GM18526 (cell line): ENCODE results near the gene C2CD3.
A peak's percentile ranks its signal among the peaks of the same experiment; 100 is the strongest.

Experiments used
- POLR2A ChIP-seq: IDR thresholded peaks from 3 replicates; pipeline ENCODE4 v1.6.1; 2011; ENCODE audit not compliant: insufficient read length; ENCODE audit errors: extremely low read depth

C2CD3 gene, protein sequence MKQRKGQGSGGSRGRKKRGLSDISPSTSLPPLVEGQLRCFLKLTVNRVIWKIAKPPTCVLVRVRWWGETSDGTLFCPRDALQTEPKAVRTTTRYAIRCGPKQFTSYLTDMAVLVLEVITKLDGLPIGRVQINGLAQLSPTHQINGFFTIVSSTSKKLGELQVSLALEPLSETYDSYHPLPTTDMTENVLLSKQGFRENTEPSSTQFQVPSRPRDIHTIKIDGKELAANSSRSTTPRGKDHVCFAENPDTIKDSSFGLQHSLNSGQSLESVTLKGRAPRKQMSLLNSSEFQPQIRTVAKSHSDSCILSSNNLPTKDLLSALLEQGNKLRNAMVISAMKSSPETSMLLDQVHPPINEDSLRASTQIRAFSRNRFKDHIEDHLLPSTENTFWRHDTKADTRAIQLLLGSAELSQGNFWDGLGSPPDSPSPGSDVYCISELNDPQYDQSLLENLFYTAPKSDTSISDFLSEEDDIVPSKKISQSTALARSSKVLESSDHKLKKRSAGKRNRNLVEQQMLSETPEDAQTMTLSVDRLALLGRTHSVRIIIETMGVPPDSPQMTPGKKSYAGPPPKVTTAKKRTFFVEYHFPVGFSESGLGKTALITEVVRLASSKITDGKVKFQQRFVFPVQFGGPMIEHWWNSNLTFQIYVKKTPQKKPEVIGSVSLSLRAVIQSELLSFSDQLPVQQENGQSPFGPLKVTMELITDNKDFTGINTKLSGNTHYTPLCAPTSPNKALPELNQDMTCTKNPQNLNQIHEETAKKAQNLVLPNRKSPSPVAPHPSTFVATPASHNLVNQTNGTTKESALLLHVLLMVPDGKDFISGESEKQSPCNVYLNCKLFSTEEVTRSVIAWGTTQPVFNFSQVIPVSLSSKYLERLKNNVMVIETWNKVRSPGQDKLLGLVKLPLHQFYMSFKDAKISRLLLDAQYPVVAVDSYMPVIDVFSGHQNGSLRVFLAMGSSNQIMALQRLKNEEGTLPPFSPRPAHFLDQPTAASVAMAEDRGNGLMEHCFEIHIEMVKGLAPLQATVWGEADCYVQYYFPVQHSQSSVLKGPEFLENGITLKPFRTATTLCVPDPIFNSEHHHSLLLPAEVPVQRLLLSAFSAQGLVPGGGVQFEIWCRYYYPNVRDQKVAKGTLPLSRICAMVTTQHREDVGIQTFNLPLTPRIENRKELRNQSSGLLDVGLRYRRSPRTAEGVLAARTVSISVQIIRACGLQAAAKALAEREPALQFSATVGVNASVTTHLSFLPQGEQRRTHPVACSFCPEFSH (N-terminal part only)

DNA sequence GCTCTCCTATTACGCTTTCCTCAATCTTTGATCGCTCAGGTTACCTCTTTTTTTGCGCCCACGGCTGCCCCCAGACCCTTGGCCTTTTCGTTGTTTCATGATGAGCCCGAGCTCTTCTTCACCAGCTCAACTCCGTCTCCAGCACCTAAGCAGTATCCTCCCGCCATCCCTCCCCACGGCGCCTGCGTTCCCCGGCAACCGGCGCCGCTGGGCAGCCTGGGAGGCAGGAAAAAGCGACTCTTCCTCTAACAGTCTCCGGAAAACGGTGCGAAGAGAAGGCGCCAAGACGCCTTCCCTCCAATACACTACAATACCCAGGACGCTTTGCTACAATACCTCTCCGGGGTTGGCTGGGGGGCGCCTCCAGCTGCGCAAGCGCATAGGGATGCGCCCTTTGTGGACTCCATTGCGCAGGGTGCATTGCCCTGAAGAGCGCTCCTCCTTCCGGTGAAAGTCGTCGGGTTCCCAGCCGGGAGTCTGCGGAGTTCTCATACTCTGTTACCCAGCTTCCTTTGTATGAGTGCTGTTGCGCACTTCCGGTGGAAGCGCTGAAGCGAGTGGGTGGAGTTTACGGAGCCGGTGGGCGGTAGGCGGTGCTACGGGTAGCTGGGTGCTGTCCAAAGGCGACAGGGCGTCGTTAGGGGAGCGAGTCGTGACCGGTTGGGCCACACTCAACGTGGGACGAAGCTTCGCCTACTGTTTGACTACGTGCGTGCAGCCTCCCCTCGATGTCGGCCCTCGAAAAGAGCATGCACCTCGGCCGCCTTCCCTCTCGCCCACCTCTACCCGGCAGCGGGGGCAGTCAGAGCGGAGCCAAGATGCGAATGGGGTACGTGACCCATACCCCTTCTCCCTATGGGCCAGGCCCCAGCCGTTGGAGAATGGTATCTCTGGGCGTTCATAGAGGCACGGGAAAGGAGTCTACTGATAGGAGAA is at the start of gene C2CD3, which contains the start of gene PPME1:
TSS of gene C2CD3 (minus strand) at position 309 of the 936 bp plus-strand sequence. CDS start at position 99, 210 bp downstream.
TSS of gene PPME1 (plus strand) at position 596 of the 936 bp plus-strand sequence. CDS start at position 729, 133 bp downstream.
- TF ChIP-seq POLR2A, result peak; percentile 88

- no peak for TF ChIP-seq POLR2A
Observed at GRCh38 chr11:74220376-74220775, 49.6 kb upstream of the C2CD3 start.

DNA sequence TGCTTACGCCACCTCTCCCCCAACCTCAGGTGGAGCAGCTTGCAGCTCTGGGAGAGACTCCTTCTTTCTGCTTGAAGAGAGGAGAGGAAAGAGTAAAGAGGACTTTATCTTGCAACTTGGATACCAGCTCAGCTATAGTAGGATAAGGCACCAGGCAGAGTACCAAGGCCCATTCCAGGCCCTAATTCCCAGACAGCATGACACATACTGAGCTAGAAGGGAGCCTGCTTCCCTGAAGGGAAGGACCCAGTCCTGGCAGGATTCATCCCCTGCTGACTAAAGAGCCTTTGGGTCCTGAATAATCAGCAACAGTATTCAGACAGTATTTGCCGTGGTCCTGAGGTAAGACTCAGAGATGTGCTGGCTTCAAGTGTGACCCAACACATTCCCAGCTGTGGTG is 41.7 kb upstream of the C2CD3 start:
- no peak for TF ChIP-seq POLR2A

DNA sequence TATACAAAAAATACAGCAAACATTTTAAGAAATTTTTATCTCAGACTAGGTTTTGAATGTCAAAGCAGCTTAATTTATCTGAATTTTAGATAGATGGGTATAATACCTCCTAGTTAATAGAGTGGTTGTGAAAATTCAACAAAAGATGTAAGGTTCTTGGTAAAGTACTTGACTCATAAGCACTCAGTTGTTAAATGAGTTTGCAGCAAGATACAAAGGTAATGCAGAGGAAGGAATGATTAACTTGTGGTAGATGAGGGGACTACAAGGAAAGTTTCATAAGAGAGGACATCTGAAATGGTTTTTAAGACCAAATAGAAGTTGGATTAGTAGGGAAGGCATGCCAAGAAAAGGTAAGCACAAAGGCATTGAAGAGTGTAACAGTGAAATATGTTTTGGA is 37.7 kb upstream of the C2CD3 start:
- no peak for TF ChIP-seq POLR2A

GRCh38 chr11:74206746-74207145 is 35.9 kb upstream of the C2CD3 start:
- TF ChIP-seq POLR2A, result no peak

DNA sequence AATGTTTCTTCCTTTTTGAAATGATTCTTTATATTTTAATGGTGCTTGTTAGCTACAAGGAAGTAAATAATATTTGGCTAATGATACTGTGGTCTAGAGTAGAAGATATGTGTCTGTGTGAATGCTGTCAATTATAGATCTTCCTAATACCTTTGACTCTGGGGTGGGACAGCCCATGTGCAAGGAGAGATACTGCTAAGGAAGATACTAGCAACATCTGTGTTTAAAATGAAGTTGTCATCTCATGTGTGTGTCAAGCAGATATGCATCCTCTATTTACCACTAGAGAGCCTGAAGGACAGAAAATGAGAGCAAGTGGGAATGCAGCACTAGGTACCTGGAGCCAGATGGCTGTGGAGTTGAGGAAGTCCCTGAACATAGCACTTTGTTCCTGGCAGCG is 34.4 kb upstream of the C2CD3 start:
- TF ChIP-seq POLR2A, result no peak

- TF ChIP-seq POLR2A, result no peak
Observed at GRCh38 chr11:74204701-74205100, 33.9 kb upstream of the C2CD3 start.

DNA sequence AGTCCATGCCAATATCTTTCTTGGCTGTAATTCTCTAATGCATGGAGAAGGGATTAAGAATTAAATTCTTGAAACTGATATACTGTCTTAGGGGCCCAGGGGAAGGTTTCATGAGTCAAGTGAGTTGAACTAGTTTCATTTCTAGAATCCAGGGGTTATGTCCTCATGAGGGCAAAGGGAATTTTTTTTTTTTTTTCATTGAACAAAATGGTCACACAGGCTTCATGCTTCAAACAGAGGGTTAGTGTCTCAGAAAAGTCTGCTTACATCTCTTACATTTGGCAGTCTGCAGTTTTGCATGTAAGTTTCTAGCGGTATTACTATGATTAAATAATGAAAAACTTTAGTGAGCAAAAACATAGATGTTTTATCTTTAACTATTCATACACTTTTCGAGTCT is 33.2 kb upstream of the C2CD3 start:
- TF ChIP-seq POLR2A, result no peak

DNA sequence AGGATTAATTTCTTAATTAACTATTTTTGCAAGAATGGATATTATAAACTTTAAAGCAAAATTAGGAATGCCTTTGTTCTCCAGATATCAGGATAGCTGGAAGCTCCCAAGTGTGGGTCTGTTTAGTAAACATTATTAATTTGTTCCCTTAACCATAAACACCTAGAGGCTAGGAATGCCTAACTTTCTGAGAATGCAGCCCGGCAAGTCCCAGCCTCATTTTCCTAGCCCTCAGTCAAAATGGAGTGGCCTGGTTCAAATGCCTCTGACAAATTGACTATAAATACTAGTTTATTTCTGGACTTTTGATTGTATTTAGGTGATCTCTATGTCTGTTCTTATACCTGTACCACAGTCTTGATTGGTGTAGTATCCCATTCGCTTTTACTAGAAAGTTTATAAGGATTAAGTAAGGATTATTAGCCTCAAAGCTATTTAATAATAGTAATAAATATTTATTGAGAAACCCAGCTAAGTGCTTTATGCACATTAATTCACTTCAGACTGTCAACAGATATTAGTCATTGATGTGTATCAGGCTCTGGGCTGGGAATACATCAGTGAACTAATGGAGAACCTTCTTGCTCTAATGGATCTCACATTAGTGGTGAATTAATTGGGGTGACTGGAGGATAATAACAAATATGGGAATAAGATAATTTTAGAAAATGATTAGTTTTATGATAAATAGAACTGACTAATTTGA is 26.1 kb upstream of the C2CD3 start:
- TF ChIP-seq POLR2A, result no peak

DNA sequence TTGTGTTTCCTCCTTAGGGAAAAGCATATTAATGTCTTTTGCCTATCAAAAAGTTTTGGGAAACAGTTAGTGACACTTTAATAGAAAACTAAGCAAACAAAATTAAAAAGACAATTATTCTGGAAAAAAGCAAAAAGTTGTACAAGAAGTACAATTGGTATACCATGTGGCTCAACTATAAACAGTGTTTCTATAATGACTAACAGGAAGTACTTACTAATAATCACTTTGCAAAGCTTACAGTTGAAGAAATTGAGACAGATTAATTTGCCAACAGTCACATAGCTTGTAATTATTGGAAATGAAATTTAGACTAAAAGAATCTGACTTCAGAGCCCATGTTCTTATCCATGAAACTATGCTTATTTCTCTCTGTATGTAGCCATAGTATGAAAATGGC is 25.0 kb upstream of the C2CD3 start:
- no peak for TF ChIP-seq POLR2A

DNA sequence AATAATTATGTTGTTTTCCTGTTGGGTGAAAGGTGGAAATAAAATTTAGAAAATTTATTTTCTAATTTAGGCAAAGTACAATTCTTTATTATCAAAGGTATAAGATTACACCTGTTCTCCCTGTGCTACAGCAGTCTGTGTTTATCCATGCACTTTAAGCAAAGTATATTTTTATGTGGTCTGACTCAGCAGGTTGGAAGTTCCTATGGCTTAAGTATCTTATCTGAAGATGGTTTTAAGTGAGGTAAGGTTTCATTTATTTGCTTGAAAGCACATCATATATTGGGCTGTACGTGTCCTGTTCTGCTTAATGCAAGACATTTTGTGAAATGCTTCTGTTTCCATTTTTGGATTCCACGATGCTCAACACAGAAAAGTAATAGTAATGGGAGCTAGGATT is 14.9 kb upstream of the C2CD3 start:
- TF ChIP-seq POLR2A, result no peak

DNA sequence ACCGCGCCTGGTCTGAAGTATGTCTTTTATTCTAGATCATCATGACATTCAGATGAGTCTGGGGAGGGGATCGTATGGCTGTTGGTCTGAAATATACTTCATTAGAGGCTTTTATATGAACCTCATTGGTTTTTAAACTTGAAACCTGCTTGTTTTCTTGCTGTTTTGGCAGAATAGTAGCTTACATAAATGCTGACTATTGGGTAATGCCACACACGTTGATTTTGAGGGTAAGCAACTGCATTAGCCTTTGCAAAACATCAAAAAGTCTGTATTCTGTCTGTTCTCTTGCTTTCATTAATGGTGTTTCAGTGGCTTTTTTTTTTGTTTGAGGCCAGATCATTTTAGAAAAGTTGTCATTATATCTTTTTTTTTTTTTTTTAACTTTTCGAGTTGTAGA is 14.5 kb upstream of the C2CD3 start:
- TF ChIP-seq POLR2A, result no peak

DNA sequence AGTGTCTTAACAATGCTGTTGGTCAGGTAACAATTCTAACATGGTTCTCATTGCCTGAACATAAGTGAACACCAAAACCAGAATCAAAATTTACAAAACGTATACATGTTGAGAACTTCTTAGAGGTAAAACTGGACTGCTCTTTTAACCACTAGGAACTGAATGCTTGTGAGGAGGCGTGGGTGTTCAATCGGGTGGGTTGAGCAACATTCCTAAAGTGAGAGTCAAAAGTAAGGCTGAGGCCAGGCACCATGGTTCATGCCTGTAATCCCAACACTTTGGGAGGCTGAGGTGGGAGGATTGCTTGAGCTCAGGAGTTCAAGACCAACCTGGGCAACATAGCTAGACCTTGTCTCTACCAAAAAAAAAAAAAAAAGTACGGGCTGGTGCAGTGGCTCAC is 11.8 kb upstream of the C2CD3 start:
- no peak for TF ChIP-seq POLR2A
